ENCODE results near the gene PHLDA1. TPM values are rescaled to one million over a fixed set of nuclear protein-coding genes. Genes with fewer than 3 reads are reported as not detected.

The PHLDA1 gene
- total RNA-seq, 1 experiment from 2014 or later: 11.3 TPM

GRCh38 chr12:75976913-75977312 is 54.7 kb downstream of the PHLDA1 start:
- no peaks in the 10 kb centered on the region for H3K36me3 ChIP-seq (ENCODE audit: insufficient read depth, low read length)
- peaks cover 8% of the 10 kb centered on the region for H3K4me1 ChIP-seq (ENCODE audit: low read length)
- no peak overlapping the region for H3K4me2 ChIP-seq (ENCODE audit: low read depth, low read length, poor library complexity, severe bottlenecking)
- H3K9me3 ChIP-seq (ENCODE audit: low read length): no peaks in the 10 kb centered on the region
- H3K9ac ChIP-seq (ENCODE audit: low read length): no peak overlapping the region
- H3K27ac ChIP-seq (ENCODE audit: low read length): no peak overlapping the region
- DNase-seq: no peak
- H3K79me2 ChIP-seq (ENCODE audit: low read length): no peaks in the 10 kb centered on the region
- H4K20me1 ChIP-seq (ENCODE audit: insufficient read depth, low read depth, low read length): no peaks in the 10 kb centered on the region
- no peaks in the 10 kb centered on the region for H3K27me3 ChIP-seq (ENCODE audit: low read length)
- H3K4me3 ChIP-seq (ENCODE audit: low read length): no peak overlapping the region
- no peaks in the 10 kb centered on the region for H3K9me2 ChIP-seq (replicated peaks; ENCODE audit: insufficient read depth, low read length)
- H2AFZ ChIP-seq (ENCODE audit: low read length): no peak overlapping the region

GRCh38 chr12:75976113-75976512 is 55.5 kb downstream of the PHLDA1 start:
- Histone ChIP-seq H3K9ac (ENCODE audit: low read length) (no peak overlapping the region), H3K27me3 (ENCODE audit: low read length) (no peaks in the 10 kb centered on the region), H3K4me2 (ENCODE audit: low read depth, low read length, poor library complexity, severe bottlenecking) (no peak overlapping the region), H3K27ac (ENCODE audit: low read length) (no peak overlapping the region), H3K36me3 (ENCODE audit: insufficient read depth, low read length) (no peaks in the 10 kb centered on the region), H2AFZ (ENCODE audit: low read length) (no peak overlapping the region), H3K79me2 (ENCODE audit: low read length) (no peaks in the 10 kb centered on the region), H4K20me1 (ENCODE audit: insufficient read depth, low read depth, low read length) (no peaks in the 10 kb centered on the region), H3K4me3 (ENCODE audit: low read length) (no peak overlapping the region), H3K9me2 (replicated peaks; ENCODE audit: insufficient read depth, low read length) (no peaks in the 10 kb centered on the region), H3K9me3 (ENCODE audit: low read length) (no peaks in the 10 kb centered on the region), H3K4me1 (ENCODE audit: low read length) (0 out of 2 replicates have a peak, but pooled peaks cover 2% of the 10 kb centered on the region)
- DNase-seq: no peak

- Histone ChIP-seq H3K27ac (ENCODE audit: low read length) (no peak overlapping the region), H3K9me2 (replicated peaks; ENCODE audit: insufficient read depth, low read length) (no peaks in the 10 kb centered on the region), H3K79me2 (ENCODE audit: low read length) (no peaks in the 10 kb centered on the region), H3K4me2 (ENCODE audit: low read depth, low read length, poor library complexity, severe bottlenecking) (no peak overlapping the region), H3K4me3 (ENCODE audit: low read length) (no peak overlapping the region), H3K9ac (ENCODE audit: low read length) (no peak overlapping the region), H3K9me3 (ENCODE audit: low read length) (no peaks in the 10 kb centered on the region), H3K27me3 (ENCODE audit: low read length) (no peaks in the 10 kb centered on the region), H2AFZ (ENCODE audit: low read length) (no peak overlapping the region), H4K20me1 (ENCODE audit: insufficient read depth, low read depth, low read length) (no peaks in the 10 kb centered on the region), H3K36me3 (ENCODE audit: insufficient read depth, low read length) (no peaks in the 10 kb centered on the region), H3K4me1 (ENCODE audit: low read length) (0 out of 2 replicates have a peak, but pooled peaks cover 2% of the 10 kb centered on the region)
- DNase-seq: no peak
Observed at GRCh38 chr12:75975702-75976101, 55.9 kb downstream of the PHLDA1 start.

Other genes with a start within 250 kb of the PHLDA1 start
- gene NAP1L1, start 52.9 kb upstream of the PHLDA1 start, total RNA-seq (2014; rRNA removed; shearing (Covaris generic); ENCODE audit: low replicate concordance): 391 and 401 TPM in 2 replicates

Measured in Karpas-422 (cell line).